HG03469 (cell line): Measurements from ENCODE around the gene MZT2B.
"Not testable (repeated sequence)": the region's sequence is repeated elsewhere in the genome, so short reads cannot be mapped to it uniquely, and the experiment has no call there.

Experiments
- ATAC-seq: cut with Tn5 transposase; IDR thresholded peaks from one replicate; pipeline ENCODE4 v1.9.1; 2021; ENCODE audit warnings: mild to moderate bottlenecking, moderate library complexity, moderate number of reproducible peaks; ENCODE audit not compliant: unreplicated experiment

MZT2B gene

GRCh38 chr2:130181880-130182682 is at the start of gene MZT2B:
MZT2B (plus strand) TSS chr2:130182262; CDS start chr2:130182283, 21 bp downstream.
- peak; percentile 69 for ATAC-seq

GRCh38 chr2:130135692-130136541 is 46.1 kb upstream of the MZT2B start:
- no peak for ATAC-seq

GRCh38 chr2:130136546-130136945 is 45.5 kb upstream of the MZT2B start:
- not testable (repeated sequence) for ATAC-seq

- not testable (repeated sequence) for ATAC-seq
Measured at GRCh38 chr2:130137118-130137517, 44.9 kb upstream of the MZT2B start.

- not testable (repeated sequence) for ATAC-seq
Measured at GRCh38 chr2:130138326-130138725, 43.7 kb upstream of the MZT2B start.

GRCh38 chr2:130138841-130139251 is 43.2 kb upstream of the MZT2B start:
- not testable (repeated sequence) for ATAC-seq

GRCh38 chr2:130139331-130140280 is 42.5 kb upstream of the MZT2B start:
- ATAC-seq, result not testable (repeated sequence)

GRCh38 chr2:130140516-130140915 is 41.5 kb upstream of the MZT2B start:
- ATAC-seq, result not testable (repeated sequence)

GRCh38 chr2:130141002-130141401 is 41.1 kb upstream of the MZT2B start:
- ATAC-seq, result not testable (repeated sequence)

GRCh38 chr2:130141645-130142370 is 40.3 kb upstream of the MZT2B start:
- ATAC-seq, result not testable (repeated sequence)

GRCh38 chr2:130142396-130143265 is 39.4 kb upstream of the MZT2B start:
- ATAC-seq, result not testable (repeated sequence)

GRCh38 chr2:130143266-130144039 is 38.6 kb upstream of the MZT2B start:
- ATAC-seq, result not testable (repeated sequence)

GRCh38 chr2:130145006-130145414 is 37.1 kb upstream of the MZT2B start, which contains the start of gene CCDC74B:
CCDC74B (minus strand) TSS chr2:130145112; CDS start chr2:130144996, 116 bp downstream.
- peak; percentile 89 for ATAC-seq

GRCh38 chr2:130148515-130148914 is 33.5 kb upstream of the MZT2B start:
- not testable (repeated sequence) for ATAC-seq

- ATAC-seq, result no peak
Measured at GRCh38 chr2:130150181-130151144, 31.6 kb upstream of the MZT2B start.

- ATAC-seq, result not testable (repeated sequence)
Measured at GRCh38 chr2:130151145-130151512, 30.9 kb upstream of the MZT2B start.
